GM23338 (cell line): ENCODE measurements around the gene RSBN1L.

Experiments
- CREB1 ChIP-seq: fragments of 250-450 bp; sonication (Bioruptor Pico); IDR thresholded peaks from 2 replicates; pipeline ENCODE4 v1.5.0; 2020; ENCODE audit warnings: low read depth, mild to moderate bottlenecking, moderate library complexity
- TF ChIP-seq, protein P1 (sequence below), 2 experiments: fragments of 200-600 bp in 1 of 2; sonication (generic) in 1 of 2; conservative IDR thresholded peaks; 2 replicates each; pipeline versions ENCODE4 v1.5.1 to v1.6.1; 2016 to 2017; ENCODE audit warnings: antibody characterized with exemption in 2 of 2, low read depth in 2 of 2, mild to moderate bottlenecking in 2 of 2, moderate library complexity in 1 of 2

DNA sequence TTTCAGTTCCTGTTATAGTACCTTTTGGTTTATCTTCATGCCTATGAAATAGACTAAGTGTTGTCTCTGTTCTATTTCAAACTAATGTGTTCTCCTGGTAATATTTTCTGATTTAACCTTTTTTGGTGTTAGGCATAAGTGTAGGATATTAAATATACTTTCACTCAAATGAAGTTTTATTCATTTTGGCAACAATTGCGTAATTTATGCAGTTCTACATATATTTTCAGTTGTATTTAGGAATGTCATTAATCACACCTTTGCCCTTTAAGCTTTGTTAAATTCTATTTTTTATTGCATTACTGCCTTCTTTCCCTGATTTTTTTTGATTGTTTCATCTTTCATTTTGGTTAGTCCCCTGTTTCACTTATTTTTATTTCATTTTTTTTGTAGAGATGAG, 47.3 kb downstream of the RSBN1L start:
- no peak for TF ChIP-seq CREB1 (CRISPR knock-in tag)
- TF ChIP-seq, protein P1, sequence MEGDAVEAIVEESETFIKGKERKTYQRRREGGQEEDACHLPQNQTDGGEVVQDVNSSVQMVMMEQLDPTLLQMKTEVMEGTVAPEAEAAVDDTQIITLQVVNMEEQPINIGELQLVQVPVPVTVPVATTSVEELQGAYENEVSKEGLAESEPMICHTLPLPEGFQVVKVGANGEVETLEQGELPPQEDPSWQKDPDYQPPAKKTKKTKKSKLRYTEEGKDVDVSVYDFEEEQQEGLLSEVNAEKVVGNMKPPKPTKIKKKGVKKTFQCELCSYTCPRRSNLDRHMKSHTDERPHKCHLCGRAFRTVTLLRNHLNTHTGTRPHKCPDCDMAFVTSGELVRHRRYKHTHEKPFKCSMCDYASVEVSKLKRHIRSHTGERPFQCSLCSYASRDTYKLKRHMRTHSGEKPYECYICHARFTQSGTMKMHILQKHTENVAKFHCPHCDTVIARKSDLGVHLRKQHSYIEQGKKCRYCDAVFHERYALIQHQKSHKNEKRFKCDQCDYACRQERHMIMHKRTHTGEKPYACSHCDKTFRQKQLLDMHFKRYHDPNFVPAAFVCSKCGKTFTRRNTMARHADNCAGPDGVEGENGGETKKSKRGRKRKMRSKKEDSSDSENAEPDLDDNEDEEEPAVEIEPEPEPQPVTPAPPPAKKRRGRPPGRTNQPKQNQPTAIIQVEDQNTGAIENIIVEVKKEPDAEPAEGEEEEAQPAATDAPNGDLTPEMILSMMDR (conservative IDR thresholded peaks at IDR 0.05; ENCODE audit: low read depth in 2 of 2) = no peak
